Ascending aorta (tissue), 2 donors: ENCODE data around the gene CTTN. TPM values are rescaled to one million over a fixed set of nuclear protein-coding genes. Genes with fewer than 3 reads are reported as not detected.

Experiments
- DNase-seq, 2 donors: peaks; one replicate each; pipeline ENCODE4 v3.0.0-alpha.2; 2019; ENCODE audit warnings: low spot score in 2 of 2
- H3K27ac ChIP-seq, 2 donors: fragments of 200-600 bp; sonication (generic); one replicate each; pipeline ENCODE4 v1.5.1; 2016 to 2017; ENCODE audit warnings: mild to moderate bottlenecking in 1 of 2
- H3K27me3 ChIP-seq: fragments of 200-600 bp; sonication (generic); one replicate; pipeline ENCODE4 v1.5.1; 2017
- H3K36me3 ChIP-seq, 2 donors: fragments of 200-600 bp; sonication (generic); one replicate each; pipeline ENCODE4 v1.5.1; 2016
- H3K4me1 ChIP-seq, 2 donors: fragments of 200-600 bp; sonication (generic); one replicate each; pipeline ENCODE4 v1.5.1; 2016 to 2017; ENCODE audit warnings: mild to moderate bottlenecking in 1 of 2
- H3K4me3 ChIP-seq, 2 donors: fragments of 200-600 bp; sonication (generic); one replicate each; pipeline ENCODE4 v1.5.1; 2016 to 2017; ENCODE audit warnings: mild to moderate bottlenecking in 1 of 2
- H3K9me3 ChIP-seq, 2 donors: fragments of 200-600 bp; sonication (generic); one replicate each; pipeline ENCODE4 v1.5.1; 2016
- intact Hi-C: fragments of 100-400 bp; cut with DNase I; formaldehyde crosslinking; loops from one replicate; pipeline ENCODE4 v1.15.1; 2023
- total RNA-seq: library from RNA; depleted of rRNA; stranded (reverse); fragments of >200 nt; gene quantifications from one replicate; pipeline ENCODE4 v1.1.0, GENCODE V29; 2016
- TF ChIP-seq, protein P1 (sequence below), 3 experiments: fragments of 200-600 bp in 2 of 3; fragments of 450-650 bp in 1 of 3; sonication (generic) in 2 of 3; IDR thresholded peaks; one replicate each; pipeline ENCODE4 v1.5.1; 2016 to 2019; ENCODE audit warnings: antibody characterized with exemption in 3 of 3, mild to moderate bottlenecking in 1 of 3, moderate library complexity in 1 of 3

The CTTN gene
- total RNA-seq, result 166 TPM

DNA sequence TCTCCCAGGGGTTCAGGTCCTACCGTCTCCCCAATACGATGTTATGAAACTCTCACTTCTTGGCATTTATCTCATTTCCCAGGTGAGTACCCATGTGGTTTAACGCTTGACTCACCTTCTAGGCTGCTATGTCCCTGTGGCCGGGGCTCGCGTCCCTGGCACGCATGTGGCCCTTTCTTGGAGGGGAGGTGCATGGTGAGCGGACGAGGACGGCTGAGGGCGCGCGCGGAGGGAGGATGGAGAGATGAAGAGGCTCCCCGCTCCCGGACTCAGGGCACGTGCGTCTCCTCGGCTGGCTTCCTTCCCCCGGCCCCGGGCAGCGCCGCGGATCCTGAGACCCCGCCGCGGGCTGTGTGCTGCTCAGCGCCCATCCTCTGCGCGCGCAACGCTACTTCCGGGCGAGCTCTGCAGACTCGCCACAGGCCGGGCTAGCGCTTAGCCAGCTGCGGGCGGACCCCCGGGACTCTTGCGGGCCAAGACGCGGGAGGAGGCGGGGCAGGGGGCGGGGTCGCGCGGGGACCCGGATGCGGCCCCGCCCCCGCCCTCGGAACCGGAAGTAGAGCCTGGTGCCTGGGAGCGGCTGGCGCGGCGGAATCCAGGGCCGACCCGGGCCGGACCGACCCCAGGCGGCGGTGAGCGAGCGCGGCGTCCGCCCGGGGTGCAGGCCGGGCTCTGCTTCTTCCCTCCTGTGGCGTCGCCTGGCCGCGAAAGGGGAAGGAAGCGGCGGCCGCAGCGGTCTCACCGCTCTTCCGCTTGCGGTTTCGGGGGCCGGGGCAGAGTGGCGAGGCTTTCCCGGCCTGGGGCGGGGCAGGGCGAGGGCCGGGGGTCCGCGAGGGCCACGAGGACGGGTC, at the start of gene CTTN:
Gene CTTN (plus strand): TSS at position 547 of the 851 bp plus-strand sequence. CDS start 8,769 bp downstream, outside the sequence.
- TF ChIP-seq, protein P1, sequence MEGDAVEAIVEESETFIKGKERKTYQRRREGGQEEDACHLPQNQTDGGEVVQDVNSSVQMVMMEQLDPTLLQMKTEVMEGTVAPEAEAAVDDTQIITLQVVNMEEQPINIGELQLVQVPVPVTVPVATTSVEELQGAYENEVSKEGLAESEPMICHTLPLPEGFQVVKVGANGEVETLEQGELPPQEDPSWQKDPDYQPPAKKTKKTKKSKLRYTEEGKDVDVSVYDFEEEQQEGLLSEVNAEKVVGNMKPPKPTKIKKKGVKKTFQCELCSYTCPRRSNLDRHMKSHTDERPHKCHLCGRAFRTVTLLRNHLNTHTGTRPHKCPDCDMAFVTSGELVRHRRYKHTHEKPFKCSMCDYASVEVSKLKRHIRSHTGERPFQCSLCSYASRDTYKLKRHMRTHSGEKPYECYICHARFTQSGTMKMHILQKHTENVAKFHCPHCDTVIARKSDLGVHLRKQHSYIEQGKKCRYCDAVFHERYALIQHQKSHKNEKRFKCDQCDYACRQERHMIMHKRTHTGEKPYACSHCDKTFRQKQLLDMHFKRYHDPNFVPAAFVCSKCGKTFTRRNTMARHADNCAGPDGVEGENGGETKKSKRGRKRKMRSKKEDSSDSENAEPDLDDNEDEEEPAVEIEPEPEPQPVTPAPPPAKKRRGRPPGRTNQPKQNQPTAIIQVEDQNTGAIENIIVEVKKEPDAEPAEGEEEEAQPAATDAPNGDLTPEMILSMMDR (IDR thresholded peaks at IDR 0.05), result no peak
- peak; percentile 16 to 91 for DNase-seq
- Histone ChIP-seq H3K27ac (peak within 1 kb of the TSS; percentile 94), H3K27me3 (no peaks in the 10 kb centered on the region), H3K4me1 (peaks cover 9 to 23% of the 10 kb centered on the region in 2 donors), H3K36me3 (no peaks in the 10 kb centered on the region), H3K4me3 (peak within 1 kb of the TSS; percentile 87 to 91), H3K9me3 (no peaks in the 10 kb centered on the region)
- intact Hi-C loops, result loop anchor here (1.0 to 5.0 kb wide), 2 partner anchors 40 to 196 kb away; partner anchors contain the start of gene FADD

DNA sequence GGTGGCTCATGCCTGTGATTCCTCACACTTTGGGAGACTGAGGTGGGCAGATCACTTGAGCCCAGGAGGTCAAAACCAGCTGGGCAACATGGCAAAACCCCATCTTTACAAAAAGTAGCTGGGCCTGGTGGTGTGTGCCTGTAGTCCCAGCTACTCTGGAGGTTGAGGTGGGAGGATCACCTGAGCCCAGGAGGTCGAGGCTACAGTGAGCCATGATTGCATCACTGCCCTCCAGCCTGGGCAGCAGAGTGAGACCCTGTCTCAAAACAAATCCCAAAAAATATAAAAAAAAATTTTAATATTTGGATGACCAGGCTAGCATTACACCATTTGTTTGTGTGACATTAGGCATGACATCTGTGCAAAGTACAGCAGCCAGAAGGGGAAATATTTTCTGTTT, 49.7 kb upstream of the CTTN start:
- H3K4me3 ChIP-seq, result no peak overlapping the region
- intact Hi-C loops, result no loop called here
- H3K36me3 ChIP-seq, result peaks cover 41 to 59% of the 10 kb centered on the region in 2 donors
- no peaks in the 10 kb centered on the region for H3K27me3 ChIP-seq
- TF ChIP-seq, protein P1 (IDR thresholded peaks at IDR 0.05), result no peak
- no peak for DNase-seq
- no peaks in the 10 kb centered on the region for H3K4me1 ChIP-seq
- no peak overlapping the region for H3K27ac ChIP-seq
- no peaks in the 10 kb centered on the region for H3K9me3 ChIP-seq

- no peaks in the 10 kb centered on the region for H3K27me3 ChIP-seq
- intact Hi-C loops, result no loop called here
- H3K4me3 ChIP-seq, result no peak overlapping the region
- TF ChIP-seq, protein P1 (IDR thresholded peaks at IDR 0.05), result no peak
- H3K4me1 ChIP-seq, result no peaks in the 10 kb centered on the region
- peaks cover 50 to 61% of the 10 kb centered on the region in 2 donors for H3K36me3 ChIP-seq
- DNase-seq, result no peak
- no peaks in the 10 kb centered on the region for H3K9me3 ChIP-seq
- H3K27ac ChIP-seq, result peak overlapping the region in 1 of 2 donors; percentile 9
These were observed 46.7 kb upstream of the CTTN start for GRCh38 chr11:70351646-70352045.

DNA sequence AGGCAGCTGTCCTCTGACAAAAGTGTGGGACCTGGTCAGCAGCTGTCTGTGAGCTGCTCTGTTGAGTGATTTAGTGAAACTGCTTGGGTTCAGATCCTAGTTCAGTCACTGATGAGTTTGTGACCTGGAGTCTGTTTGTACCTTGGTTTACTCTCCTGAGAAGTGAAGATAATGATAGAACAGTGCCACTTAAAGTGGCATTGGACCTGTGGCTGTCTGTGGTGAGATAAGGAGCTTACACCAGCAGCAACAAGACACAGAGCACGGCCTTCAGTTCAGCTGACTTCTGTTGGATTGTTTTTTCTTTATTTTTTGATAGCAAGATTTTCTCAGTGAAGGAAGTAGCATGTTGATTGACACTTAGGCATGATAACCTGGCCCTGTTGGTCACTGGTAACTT, 46.2 kb upstream of the CTTN start:
- Histone ChIP-seq H3K27ac (peak overlapping the region; percentile 5 to 9), H3K4me1 (no peaks in the 10 kb centered on the region), H3K4me3 (no peak overlapping the region), H3K36me3 (peaks cover 54 to 60% of the 10 kb centered on the region in 2 donors), H3K27me3 (no peaks in the 10 kb centered on the region), H3K9me3 (no peaks in the 10 kb centered on the region)
- intact Hi-C loops, result no loop called here
- no peak for DNase-seq
- TF ChIP-seq, protein P1 (IDR thresholded peaks at IDR 0.05), result no peak

GRCh38 chr11:70352601-70353000, 45.7 kb upstream of the CTTN start:
- H3K27ac ChIP-seq, result peak overlapping the region in 1 of 2 donors; percentile 5
- H3K36me3 ChIP-seq, result peaks cover 54 to 56% of the 10 kb centered on the region in 2 donors
- no peaks in the 10 kb centered on the region for H3K27me3 ChIP-seq
- H3K4me3 ChIP-seq, result no peak overlapping the region
- TF ChIP-seq, protein P1 (IDR thresholded peaks at IDR 0.05), result no peak
- H3K4me1 ChIP-seq, result no peaks in the 10 kb centered on the region
- intact Hi-C loops, result no loop called here
- H3K9me3 ChIP-seq, result no peaks in the 10 kb centered on the region
- no peak for DNase-seq
